Spleen (tissue), 11 donors: Measurements from ENCODE around the gene VEGFC. TPM values are rescaled to one million over a fixed set of nuclear protein-coding genes. Genes with fewer than 3 reads are reported as not detected.

Experiments used
- DNase-seq: peaks from one replicate; pipeline ENCODE4 v3.0.0-alpha.2; 2020
- H3K27ac ChIP-seq, 8 donors: fragments of 200-600 bp; sonication (generic) in 7 of 8; 1 replicate in 4 of 8; 2 replicates in 4 of 8; pipeline versions ENCODE4 v1.5.0 to v1.8.0; 2016 to 2021; ENCODE audit warnings: inconsistent platforms in 4 of 8, mild to moderate bottlenecking in 4 of 8, moderate library complexity in 1 of 8
- H3K27me3 ChIP-seq, 7 donors: fragments of 200-600 bp; sonication (generic) in 6 of 7; replicated peaks in 1 of 7; 1 replicate in 4 of 7; 2 replicates in 3 of 7; pipeline versions ENCODE4 v1.5.0 to v1.8.0; 2016 to 2021; ENCODE audit warnings: inconsistent platforms in 3 of 7, mild to moderate bottlenecking in 1 of 7
- H3K36me3 ChIP-seq, 6 donors: fragments of 200-600 bp; sonication (generic) in 5 of 6; 1 replicate in 4 of 6; 2 replicates in 2 of 6; pipeline versions ENCODE4 v1.5.0 to v1.8.0; 2016 to 2021; ENCODE audit warnings: inconsistent platforms in 2 of 6
- H3K4me1 ChIP-seq, 6 donors: fragments of 200-600 bp; sonication (generic) in 5 of 6; 1 replicate in 3 of 6; 2 replicates in 3 of 6; pipeline versions ENCODE4 v1.5.0 to v1.8.0; 2016 to 2021; ENCODE audit warnings: inconsistent platforms in 3 of 6
- H3K4me3 ChIP-seq, 8 donors: fragments of 200-600 bp; sonication (generic) in 7 of 8; 1 replicate in 4 of 8; 2 replicates in 4 of 8; pipeline versions ENCODE4 v1.5.0 to v1.8.0; 2016 to 2021; ENCODE audit warnings: inconsistent platforms in 4 of 8, mild to moderate bottlenecking in 4 of 8, moderate library complexity in 2 of 8
- H3K9me3 ChIP-seq, 8 donors: fragments of 200-600 bp; sonication (generic) in 7 of 8; 1 replicate in 4 of 8; 2 replicates in 4 of 8; pipeline versions ENCODE4 v1.5.0 to v1.8.0; 2016 to 2021; ENCODE audit warnings: inconsistent platforms in 4 of 8
- CTCF ChIP-seq, 11 experiments: fragments of 200-600 bp in 7 of 11; fragments of 450-650 bp in 4 of 11; sonication (generic) in 4 of 11; IDR thresholded peaks in 8 of 11; conservative IDR thresholded peaks in 3 of 11; 1 replicate in 7 of 11; 2 replicates in 4 of 11; pipeline versions ENCODE4 v1.4.0 to v1.8.0; 2016 to 2021; ENCODE audit warnings: antibody characterized with exemption in 11 of 11, inconsistent platforms in 4 of 11, mild to moderate bottlenecking in 1 of 11
- POLR2A ChIP-seq, 3 donors: fragments of 450-650 bp; IDR thresholded peaks; one replicate each; pipeline ENCODE4 v1.5.1; 2017; ENCODE audit warnings: antibody characterized with exemption in 3 of 3, mild to moderate bottlenecking in 1 of 3
- POLR2AphosphoS5 ChIP-seq, 3 donors: sonication (generic); formaldehyde crosslinking; IDR thresholded peaks; one replicate each; pipeline ENCODE4 v1.5.1; 2017; ENCODE audit warnings: antibody characterized with exemption in 3 of 3
- WGBS, 5 donors: extraction: QIAGEN DNeasy Blood & Tissue Kit in 3 of 5; methylation state at CpG; one replicate each; pipeline versions ENCODE4 v1.1.5 to v1.1.7; 2013 to 2018; 5-methylcytosine and 5-hydroxymethylcytosine counted together
- intact Hi-C: fragments of 100-400 bp; cut with DNase I; formaldehyde crosslinking; loops from one replicate; pipeline ENCODE4 v1.15.0; 2023; ENCODE audit warnings: low total_unique reads
- polyA plus RNA-seq, 3 donors: library from polyadenylated mRNA; stranded (reverse); fragments of 200-250 nt; gene quantifications; one replicate each; pipeline ENCODE4 v1.2.1, GENCODE V29; 2013
- total RNA-seq, 7 donors: library from RNA; depleted of rRNA in 3 of 7; stranded (reverse); fragments of >200 nt in 3 of 7; fragmentation: NEBNext Ultra II Directional in 4 of 7; extraction: Animal tissue kit (Norgen Biotek cat#: 25700) in 4 of 7; gene quantifications; one replicate each; pipeline versions ENCODE4 v1.1.0 to v1.2.1, GENCODE V29; 2016 to 2021
- donor health status: healthy with polysubstance abuse.
- donor health status: DM: no; HTN: no; CAD: no; lungs with moderate emphysema.
- donor health status: DM: no; HTN: no; CAD: no.
- donor health status: Bipolar disorder and iron deficiency.
- donor health status: healthy.
- donor health status: DM: no; HTN: no; CAD: no.
- donor health status: DM: yes; HTN: yes; CAD: no.

Gene VEGFC
- total and polyA plus RNA-seq, 10 donors = 3.3 to 11.6 (median 4.6) TPM

- WGBS, 5 donors = 75 to 92% (median 85%) methylated on average over 3 of the region's 3 CpGs
- H3K4me3 ChIP-seq = no peak overlapping the region
- TF ChIP-seq POLR2A (IDR thresholded peaks at IDR 0.05) (no peak), POLR2AphosphoS5 (IDR thresholded peaks at IDR 0.05) (no peak), CTCF (IDR thresholded peaks at IDR 0.05 in 8 of 11, conservative IDR thresholded peaks at IDR 0.05 in 3 of 11) (no peak)
- H3K27ac ChIP-seq = no peak overlapping the region
- no peaks in the 10 kb centered on the region for H3K36me3 ChIP-seq
- no peaks in the 10 kb centered on the region for H3K9me3 ChIP-seq
- no peak for DNase-seq
- peaks cover 0 to 3% (median 0%) of the 10 kb centered on the region in 6 donors for H3K4me1 ChIP-seq
- no peaks in the 10 kb centered on the region for H3K27me3 ChIP-seq
- intact Hi-C loops = no loop called here
These were observed 136.6 kb downstream of the VEGFC start for GRCh38 chr4:176656108-176656507.

- DNase-seq = no peak
- Histone ChIP-seq H3K4me3 (no peak overlapping the region), H3K27me3 (no peaks in the 10 kb centered on the region), H3K4me1 (peaks cover 0 to 3% (median 0%) of the 10 kb centered on the region in 6 donors), H3K27ac (no peak overlapping the region), H3K36me3 (no peaks in the 10 kb centered on the region), H3K9me3 (no peaks in the 10 kb centered on the region)
- no peak for TF ChIP-seq POLR2A (IDR thresholded peaks at IDR 0.05)
- no peak for TF ChIP-seq CTCF (IDR thresholded peaks at IDR 0.05 in 8 of 11, conservative IDR thresholded peaks at IDR 0.05 in 3 of 11)
- no peak for TF ChIP-seq POLR2AphosphoS5 (IDR thresholded peaks at IDR 0.05)
- intact Hi-C loops = no loop called here
- 64 to 77% (median 68%) methylated on average over 7 of the region's 7 CpGs for WGBS, 5 donors
These were observed 138.0 kb downstream of the VEGFC start for GRCh38 chr4:176654565-176655216.

GRCh38 chr4:176653401-176654220 lies 139.1 kb downstream of the VEGFC start:
- 51 to 79% (median 63%) methylated on average over 1 of the region's 1 CpG for WGBS, 5 donors
- intact Hi-C loops = no loop called here

More at GRCh38 chr4:176653401-176654220, 139.1 kb downstream of the VEGFC start:
- no peak for DNase-seq
- Histone ChIP-seq H3K4me3 (no peak overlapping the region), H3K36me3 (no peaks in the 10 kb centered on the region), H3K9me3 (no peaks in the 10 kb centered on the region), H3K27ac (no peak overlapping the region), H3K27me3 (no peaks in the 10 kb centered on the region), H3K4me1 (peaks cover 0 to 3% (median 0%) of the 10 kb centered on the region in 6 donors)
- no peak for TF ChIP-seq POLR2AphosphoS5 (IDR thresholded peaks at IDR 0.05)
- TF ChIP-seq POLR2A (IDR thresholded peaks at IDR 0.05) = no peak
- no peak for TF ChIP-seq CTCF (IDR thresholded peaks at IDR 0.05 in 8 of 11, conservative IDR thresholded peaks at IDR 0.05 in 3 of 11)
